Right lobe of liver (tissue), 6 donors: ENCODE measurements around the gene CFAP20DC. TPM values are rescaled to one million over a fixed set of nuclear protein-coding genes. Genes with fewer than 3 reads are reported as not detected.

Experiments used
- ATAC-seq, 4 donors: fragments of 200-7000 bp; cut with Tn5 transposase; one replicate each; pipeline ENCODE4 v1.9.1; 2020; ENCODE audit warnings: mild to moderate bottlenecking in 4 of 4, moderate library complexity in 4 of 4
- DNase-seq, 3 donors: peaks; one replicate each; pipeline ENCODE4 v3.0.0-alpha.2; 2020
- H3K27ac ChIP-seq, 3 donors: fragments of 200-600 bp; one replicate each; pipeline ENCODE4 v1.8.0; 2022
- H3K27me3 ChIP-seq, 2 donors: fragments of 200-600 bp; one replicate each; pipeline ENCODE4 v1.8.0; 2022
- H3K36me3 ChIP-seq, 4 donors: fragments of 200-600 bp; sonication (generic) in 1 of 4; one replicate each; pipeline versions ENCODE4 v1.5.1 to v1.8.0; 2017 to 2022; ENCODE audit warnings: control low read depth in 1 of 4
- H3K4me1 ChIP-seq, 4 donors: fragments of 200-600 bp; sonication (generic) in 1 of 4; one replicate each; pipeline versions ENCODE4 v1.5.1 to v1.8.0; 2017 to 2022; ENCODE audit warnings: control low read depth in 1 of 4
- H3K4me3 ChIP-seq, 3 donors: fragments of 200-600 bp; one replicate each; pipeline ENCODE4 v1.8.0; 2022
- H3K9me3 ChIP-seq, 4 donors: fragments of 200-600 bp; sonication (generic) in 1 of 4; one replicate each; pipeline versions ENCODE4 v1.5.1 to v1.8.0; 2017 to 2022; ENCODE audit warnings: control low read depth in 1 of 4
- CTCF ChIP-seq, 4 donors: fragments of 200-600 bp in 3 of 4; fragments of 450-650 bp in 1 of 4; IDR thresholded peaks; one replicate each; pipeline versions ENCODE4 v1.5.1 to v1.8.0; 2016 to 2022; ENCODE audit warnings: antibody characterized with exemption in 4 of 4, mild to moderate bottlenecking in 2 of 4
- POLR2A ChIP-seq: fragments of 450-650 bp; IDR thresholded peaks from one replicate; pipeline ENCODE4 v1.6.1; 2017; ENCODE audit warnings: antibody characterized with exemption, mild to moderate bottlenecking
- WGBS: methylation state at CpG from one replicate; pipeline ENCODE4 v1.1.6; 2018; ENCODE audit warnings: low coverage, low lambda C conversion rate; ENCODE audit not compliant: insufficient coverage; ENCODE audit errors: missing lambda C conversion rate; 5-methylcytosine and 5-hydroxymethylcytosine counted together
- intact Hi-C, 2 donors: fragments of 100-400 bp; cut with DNase I; formaldehyde crosslinking; loops; one replicate each; pipeline versions ENCODE4 v1.11.2 to v1.14.1; 2022
- total RNA-seq, 6 experiments: library from RNA; depleted of rRNA in 2 of 6; stranded (reverse); fragments of >200 nt in 2 of 6; fragmentation: NEBNext Ultra II Directional in 3 of 6; extraction: Animal tissue kit (Norgen Biotek cat#: 25700) in 3 of 6; gene quantifications; one replicate each; pipeline versions ENCODE4 v1.1.0 to v1.2.4, GENCODE V29; 2016 to 2023
- donor health status: DM: no; HTN: yes; CAD: no.
- donor health status: DM: no; HTN: no; CAD: no.
- donor health status: DM: no; HTN: no; CAD: no.
- donor health status: DM: no; HTN: yes; CAD: no.
- donor health status: DM: no; HTN: yes; CAD: no.

Gene CFAP20DC
- total RNA-seq, 6 experiments from 2014 or later = 0.67 to 2.7 (median 1.5) TPM

DNA sequence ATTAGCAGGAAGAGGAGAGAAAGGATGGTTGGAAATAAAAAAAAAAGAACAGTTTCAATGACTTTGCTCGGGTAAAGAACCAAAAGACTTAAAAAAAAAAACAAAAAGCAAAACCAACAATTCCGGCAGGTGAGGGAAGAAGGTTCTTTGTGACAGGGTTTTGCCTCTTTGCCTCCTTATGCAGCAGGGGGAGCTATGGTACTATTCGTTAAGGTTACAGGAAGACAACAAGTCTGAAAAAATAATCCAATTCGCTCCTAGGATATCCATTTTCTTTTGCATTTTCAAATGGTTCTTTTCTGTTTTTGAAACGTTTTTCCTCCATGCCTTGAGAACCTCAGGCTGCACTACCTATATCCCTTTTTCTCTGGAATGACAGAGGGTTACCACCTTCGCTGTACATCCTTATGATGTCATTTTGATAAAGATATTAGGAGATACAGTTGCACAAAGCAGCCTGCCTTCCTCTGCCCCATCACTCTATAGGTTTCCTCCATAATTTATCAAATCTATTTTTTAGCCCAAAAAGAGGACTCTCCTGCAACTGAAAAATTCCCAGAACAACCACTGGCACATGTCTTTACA lies 55.0 kb downstream of the CFAP20DC start:
- TF ChIP-seq CTCF (IDR thresholded peaks at IDR 0.05) (peak; percentile 72 to 82 (median 75)), POLR2A (no peak)
- H3K9me3 ChIP-seq = no peaks in the 10 kb centered on the region
- H3K36me3 ChIP-seq = no peaks in the 10 kb centered on the region
- DNase-seq = peak in 1 of 3 donors; percentile 56
- no peaks in the 10 kb centered on the region for H3K4me1 ChIP-seq
- ATAC-seq = peak; percentile 90 to 96 (median 93)
- intact Hi-C loops = loop anchor here (5.0 to 10.0 kb wide), 2 partner anchors 57 to 60 kb away; partner anchors contain the start of gene CFAP20DC (in 2 of the 2)
- peak overlapping the region in 1 of 3 donors; percentile 7 for H3K4me3 ChIP-seq
- no peak overlapping the region for H3K27ac ChIP-seq
- WGBS = 14% methylated on average over 6 of the region's 6 CpGs
- H3K27me3 ChIP-seq = no peaks in the 10 kb centered on the region

GRCh38 chr3:58993547-58993946 lies 56.3 kb downstream of the CFAP20DC start:
- WGBS = 84% methylated on average over 2 of the region's 2 CpGs
- Histone ChIP-seq H3K27ac (no peak overlapping the region), H3K27me3 (no peaks in the 10 kb centered on the region), H3K4me1 (no peaks in the 10 kb centered on the region), H3K36me3 (no peaks in the 10 kb centered on the region), H3K9me3 (no peaks in the 10 kb centered on the region), H3K4me3 (no peak overlapping the region)
- ATAC-seq (no peak), DNase-seq (no peak)
- TF ChIP-seq POLR2A = no peak
- no peak for TF ChIP-seq CTCF (IDR thresholded peaks at IDR 0.05)
- intact Hi-C loops = loop anchor here in 1 of 2 donors (10.0 kb wide), 1 partner anchor 61 kb away; the partner anchor contains the start of gene CFAP20DC

- DNase-seq (no peak), ATAC-seq (no peak)
- Histone ChIP-seq H3K36me3 (no peaks in the 10 kb centered on the region), H3K27ac (no peak overlapping the region), H3K4me1 (no peaks in the 10 kb centered on the region), H3K4me3 (no peak overlapping the region), H3K9me3 (no peaks in the 10 kb centered on the region), H3K27me3 (no peaks in the 10 kb centered on the region)
- no peak for TF ChIP-seq POLR2A
- TF ChIP-seq CTCF (IDR thresholded peaks at IDR 0.05) = no peak
- 91% methylated on average over 3 of the region's 5 CpGs for WGBS
- intact Hi-C loops = loop anchor here in 1 of 2 donors (10.0 kb wide), 1 partner anchor 63 kb away; the partner anchor contains the start of gene CFAP20DC
Observed at GRCh38 chr3:58991623-58992022, 58.2 kb downstream of the CFAP20DC start.

GRCh38 chr3:58991026-58991425 lies 58.8 kb downstream of the CFAP20DC start:
- TF ChIP-seq CTCF (IDR thresholded peaks at IDR 0.05) = no peak
- TF ChIP-seq POLR2A = no peak
- Histone ChIP-seq H3K36me3 (no peaks in the 10 kb centered on the region), H3K27me3 (no peaks in the 10 kb centered on the region), H3K27ac (no peak overlapping the region), H3K9me3 (no peaks in the 10 kb centered on the region), H3K4me1 (no peaks in the 10 kb centered on the region), H3K4me3 (no peak overlapping the region)
- ATAC-seq = no peak
- DNase-seq = no peak
- intact Hi-C loops = loop anchor here in 1 of 2 donors (10.0 kb wide), 1 partner anchor 64 kb away; the partner anchor contains the start of gene CFAP20DC
